Endothelial cell of hepatic sinusoid (primary cell): Measurements from ENCODE around the gene MLANA.

Experiments used
- in situ Hi-C: cut with HindIII; loops from 2 replicates; pipeline ENCODE4 v1.10.0; 2017; ENCODE audit warnings: low sequenced_read_pairs

The MLANA gene

GRCh38 chr9:5896863-5897262 is 6.2 kb downstream of the MLANA start:
- in situ Hi-C loops = loop anchor here (10.0 kb wide), 1 partner anchor 98 kb away; no protein-coding TSS in a partner anchor

- in situ Hi-C loops = loop anchor here (10.0 kb wide), 1 partner anchor 97 kb away; no protein-coding TSS in a partner anchor
Observed at GRCh38 chr9:5897851-5898250, 7.2 kb downstream of the MLANA start.

GRCh38 chr9:5899292-5899691 is 8.6 kb downstream of the MLANA start:
- in situ Hi-C loops = loop anchor here (10.0 kb wide), 1 partner anchor 96 kb away; no protein-coding TSS in a partner anchor

- in situ Hi-C loops = no loop called here
Observed at GRCh38 chr9:5900622-5901021, 9.9 kb downstream of the MLANA start.

GRCh38 chr9:5902377-5902776 is 11.7 kb downstream of the MLANA start:
- in situ Hi-C loops = no loop called here

- in situ Hi-C loops = no loop called here
Observed at GRCh38 chr9:5908918-5909317, 18.2 kb downstream of the MLANA start.

- in situ Hi-C loops = no loop called here
Observed at GRCh38 chr9:5909976-5910375, 19.3 kb downstream of the MLANA start.

GRCh38 chr9:5910413-5911057 is 19.8 kb downstream of the MLANA start:
- in situ Hi-C loops = no loop called here

GRCh38 chr9:5915438-5915837 is 24.7 kb downstream of the MLANA start:
- in situ Hi-C loops = no loop called here

GRCh38 chr9:5917273-5917672 is 26.6 kb downstream of the MLANA start:
- in situ Hi-C loops = no loop called here

GRCh38 chr9:5917888-5918287 is 27.2 kb downstream of the MLANA start:
- in situ Hi-C loops = no loop called here

GRCh38 chr9:5918460-5918859 is 27.8 kb downstream of the MLANA start:
- in situ Hi-C loops = no loop called here

GRCh38 chr9:5920860-5921328 is 30.2 kb downstream of the MLANA start:
- in situ Hi-C loops = no loop called here

GRCh38 chr9:5922192-5922591 is 31.5 kb downstream of the MLANA start:
- in situ Hi-C loops = no loop called here

- in situ Hi-C loops = no loop called here
Observed at GRCh38 chr9:5931657-5932056, 41.0 kb downstream of the MLANA start.

- in situ Hi-C loops = no loop called here
Observed at GRCh38 chr9:5938449-5938848, 47.8 kb downstream of the MLANA start.

GRCh38 chr9:5939530-5939929 is 48.8 kb downstream of the MLANA start:
- in situ Hi-C loops = no loop called here

GRCh38 chr9:5941214-5941613 is 50.5 kb downstream of the MLANA start:
- in situ Hi-C loops = no loop called here

GRCh38 chr9:5945112-5945511 is 54.4 kb downstream of the MLANA start:
- in situ Hi-C loops = no loop called here

GRCh38 chr9:5947912-5948311 is 57.2 kb downstream of the MLANA start:
- in situ Hi-C loops = no loop called here

- in situ Hi-C loops = no loop called here
Observed at GRCh38 chr9:5949103-5949699, 58.5 kb downstream of the MLANA start.

GRCh38 chr9:5950261-5950660 is 59.6 kb downstream of the MLANA start:
- in situ Hi-C loops = no loop called here
